Measurements from ENCODE around the gene THBS2. TPM values are rescaled to one million over a fixed set of nuclear protein-coding genes. Genes with fewer than 3 reads are reported as not detected.

Gene THBS2
- total RNA-seq, 1 donor from 2014 or later: 0.13 TPM

DNA sequence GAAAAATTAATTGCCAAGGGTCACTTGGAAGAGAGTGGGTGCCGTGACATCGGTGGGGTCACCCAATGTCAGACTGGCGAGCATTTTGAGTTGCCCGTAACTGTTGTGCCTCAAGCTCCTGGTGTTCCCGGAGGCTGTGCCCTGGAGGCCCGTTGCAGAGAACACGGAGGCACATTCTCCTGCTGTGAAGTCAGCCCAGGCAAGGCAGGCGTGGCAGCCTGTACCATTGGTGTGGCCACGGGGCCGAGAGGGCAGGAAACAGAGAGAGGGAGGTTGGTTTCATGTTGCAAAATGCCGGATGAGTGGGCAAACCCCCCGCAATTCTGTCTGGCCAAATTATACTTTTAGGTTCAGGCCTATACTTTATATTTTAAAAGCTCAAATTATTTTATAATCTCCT, 81.2 kb downstream of the THBS2 start:
- H3K4me3 ChIP-seq: no peak overlapping the region
- H3K9me3 Mint-ChIP-seq: no peaks in the 10 kb centered on the region
- H3K4me1 ChIP-seq: no peaks in the 10 kb centered on the region
- H3K4me3 Mint-ChIP-seq: no peak overlapping the region
- peaks cover 9% of the 10 kb centered on the region for H3K27me3 Mint-ChIP-seq (ENCODE audit: insufficient read depth, low read depth)
- TF ChIP-seq EZH2phosphoT487 (IDR thresholded peaks at IDR 0.05) (no peak), EZH2 (IDR thresholded peaks at IDR 0.05) (no peak)
- TF ChIP-seq, protein P1, sequence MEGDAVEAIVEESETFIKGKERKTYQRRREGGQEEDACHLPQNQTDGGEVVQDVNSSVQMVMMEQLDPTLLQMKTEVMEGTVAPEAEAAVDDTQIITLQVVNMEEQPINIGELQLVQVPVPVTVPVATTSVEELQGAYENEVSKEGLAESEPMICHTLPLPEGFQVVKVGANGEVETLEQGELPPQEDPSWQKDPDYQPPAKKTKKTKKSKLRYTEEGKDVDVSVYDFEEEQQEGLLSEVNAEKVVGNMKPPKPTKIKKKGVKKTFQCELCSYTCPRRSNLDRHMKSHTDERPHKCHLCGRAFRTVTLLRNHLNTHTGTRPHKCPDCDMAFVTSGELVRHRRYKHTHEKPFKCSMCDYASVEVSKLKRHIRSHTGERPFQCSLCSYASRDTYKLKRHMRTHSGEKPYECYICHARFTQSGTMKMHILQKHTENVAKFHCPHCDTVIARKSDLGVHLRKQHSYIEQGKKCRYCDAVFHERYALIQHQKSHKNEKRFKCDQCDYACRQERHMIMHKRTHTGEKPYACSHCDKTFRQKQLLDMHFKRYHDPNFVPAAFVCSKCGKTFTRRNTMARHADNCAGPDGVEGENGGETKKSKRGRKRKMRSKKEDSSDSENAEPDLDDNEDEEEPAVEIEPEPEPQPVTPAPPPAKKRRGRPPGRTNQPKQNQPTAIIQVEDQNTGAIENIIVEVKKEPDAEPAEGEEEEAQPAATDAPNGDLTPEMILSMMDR (IDR thresholded peaks at IDR 0.05): no peak
- H4K20me1 ChIP-seq (ENCODE audit: low read depth): no peaks in the 10 kb centered on the region
- H3K79me2 ChIP-seq (ENCODE audit: low read depth): no peaks in the 10 kb centered on the region
- peaks cover 15% of the 10 kb centered on the region for H3K4me1 Mint-ChIP-seq
- H3K27ac Mint-ChIP-seq: no peak overlapping the region
- no peaks in the 10 kb centered on the region for H3K36me3 Mint-ChIP-seq
- H3K4me2 ChIP-seq: no peak overlapping the region
- no peaks in the 10 kb centered on the region for H3K27me3 ChIP-seq
- no peak for DNase-seq (ENCODE audit: low spot score)
- no peaks in the 10 kb centered on the region for H3K36me3 ChIP-seq
- no peak overlapping the region for H3K9ac ChIP-seq
- H2AFZ ChIP-seq (replicated peaks): no peak overlapping the region
- H3K9me3 ChIP-seq (ENCODE audit: low read depth): no peaks in the 10 kb centered on the region
- no peak overlapping the region for H3K27ac ChIP-seq
- H3F3A ChIP-seq (ENCODE audit: low read depth): no peaks in the 10 kb centered on the region

GRCh38 chr6:169171951-169172350, 81.7 kb downstream of the THBS2 start:
- Mint-ChIP-seq H3K36me3 (no peaks in the 10 kb centered on the region), H3K4me3 (no peak overlapping the region), H3K9me3 (no peaks in the 10 kb centered on the region), H3K27me3 (ENCODE audit: insufficient read depth, low read depth) (peaks cover 9% of the 10 kb centered on the region), H3K27ac (no peak overlapping the region), H3K4me1 (peaks cover 10% of the 10 kb centered on the region)
- TF ChIP-seq EZH2 (IDR thresholded peaks at IDR 0.05) (no peak), EZH2phosphoT487 (IDR thresholded peaks at IDR 0.05) (no peak)
- TF ChIP-seq, protein P1 (IDR thresholded peaks at IDR 0.05): no peak
- no peak overlapping the region for H3K4me2 ChIP-seq
- no peak overlapping the region for H3K4me3 ChIP-seq
- no peaks in the 10 kb centered on the region for H3K27me3 ChIP-seq
- H3K4me1 ChIP-seq: no peaks in the 10 kb centered on the region
- H3K79me2 ChIP-seq (ENCODE audit: low read depth): no peaks in the 10 kb centered on the region
- H3F3A ChIP-seq (ENCODE audit: low read depth): no peaks in the 10 kb centered on the region
- no peak for DNase-seq (ENCODE audit: low spot score)
- H3K27ac ChIP-seq: no peak overlapping the region
- no peak overlapping the region for H2AFZ ChIP-seq (replicated peaks)
- H3K9me3 ChIP-seq (ENCODE audit: low read depth): no peaks in the 10 kb centered on the region
- no peak overlapping the region for H3K9ac ChIP-seq
- no peaks in the 10 kb centered on the region for H3K36me3 ChIP-seq
- H4K20me1 ChIP-seq (ENCODE audit: low read depth): no peaks in the 10 kb centered on the region

- Mint-ChIP-seq H3K27me3 (ENCODE audit: insufficient read depth, low read depth) (peaks cover 7% of the 10 kb centered on the region), H3K9me3 (no peaks in the 10 kb centered on the region), H3K4me3 (no peak overlapping the region), H3K27ac (no peak overlapping the region), H3K36me3 (no peaks in the 10 kb centered on the region), H3K4me1 (peaks cover 10% of the 10 kb centered on the region)
- H3K36me3 ChIP-seq: no peaks in the 10 kb centered on the region
- peak overlapping the region; percentile 17 for H2AFZ ChIP-seq (replicated peaks)
- TF ChIP-seq, protein P1 (IDR thresholded peaks at IDR 0.05): no peak
- TF ChIP-seq EZH2phosphoT487 (IDR thresholded peaks at IDR 0.05): no peak
- no peak for TF ChIP-seq EZH2 (IDR thresholded peaks at IDR 0.05)
- no peak overlapping the region for H3K4me2 ChIP-seq
- H3K9ac ChIP-seq: no peak overlapping the region
- no peaks in the 10 kb centered on the region for H4K20me1 ChIP-seq (ENCODE audit: low read depth)
- no peak overlapping the region for H3K4me3 ChIP-seq
- H3K27ac ChIP-seq: no peak overlapping the region
- no peaks in the 10 kb centered on the region for H3K4me1 ChIP-seq
- H3F3A ChIP-seq (ENCODE audit: low read depth): no peaks in the 10 kb centered on the region
- H3K27me3 ChIP-seq: no peaks in the 10 kb centered on the region
- DNase-seq (ENCODE audit: low spot score): no peak
- no peaks in the 10 kb centered on the region for H3K9me3 ChIP-seq (ENCODE audit: low read depth)
- H3K79me2 ChIP-seq (ENCODE audit: low read depth): no peaks in the 10 kb centered on the region
Measured at GRCh38 chr6:169171016-169171415, 82.6 kb downstream of the THBS2 start.
